Thyroid gland (tissue), 4 donors: Measurements from ENCODE around the gene C10orf71. TPM values are rescaled to one million over a fixed set of nuclear protein-coding genes. Genes with fewer than 3 reads are reported as not detected.

Source experiments
- DNase-seq, 2 donors: peaks; one replicate each; pipeline ENCODE4 v3.0.0-alpha.2; 2019
- H3K27ac ChIP-seq, 3 donors: fragments of 200-600 bp; sonication (generic); 1 replicate in 2 of 3; 2 replicates in 1 of 3; pipeline ENCODE4 v1.5.1; 2016 to 2019; ENCODE audit warnings: mild to moderate bottlenecking in 1 of 3, moderate library complexity in 1 of 3
- H3K27me3 ChIP-seq: fragments of 200-600 bp; sonication (generic); one replicate; pipeline ENCODE4 v1.5.1; 2019
- H3K36me3 ChIP-seq, 2 donors: fragments of 200-600 bp; sonication (generic); one replicate each; pipeline ENCODE4 v1.5.1; 2016 to 2019
- H3K4me1 ChIP-seq, 2 donors: fragments of 200-600 bp; sonication (generic); one replicate each; pipeline ENCODE4 v1.5.1; 2017 to 2019
- H3K4me3 ChIP-seq, 3 donors: fragments of 200-600 bp; sonication (generic); replicated peaks in 1 of 3; 1 replicate in 2 of 3; 2 replicates in 1 of 3; pipeline ENCODE4 v1.5.1; 2016; ENCODE audit warnings: mild to moderate bottlenecking in 1 of 3
- H3K9me3 ChIP-seq: fragments of 200-600 bp; sonication (generic); one replicate; pipeline ENCODE4 v1.5.1; 2017
- POLR2A ChIP-seq, 2 donors: fragments of 450-650 bp; IDR thresholded peaks; one replicate each; pipeline ENCODE4 v1.6.1; 2017; ENCODE audit warnings: antibody characterized with exemption in 2 of 2, mild to moderate bottlenecking in 2 of 2, moderate library complexity in 1 of 2
- WGBS, 2 donors: methylation state at CpG; one replicate each; pipeline ENCODE4 v1.1.5; 2017; 5-methylcytosine and 5-hydroxymethylcytosine counted together
- intact Hi-C: fragments of 100-400 bp; cut with DNase I; formaldehyde crosslinking; loops from one replicate; pipeline ENCODE4 v1.15.1; 2023
- total RNA-seq, 4 donors: library from RNA; depleted of rRNA; stranded (reverse); fragments of >200 nt; gene quantifications; one replicate each; pipeline ENCODE4 v1.2.3, GENCODE V29; 2016
- TF ChIP-seq, protein P1 (sequence below), 6 experiments: fragments of 200-600 bp in 3 of 6; fragments of 450-650 bp in 3 of 6; sonication (generic) in 3 of 6; IDR thresholded peaks; one replicate each; pipeline ENCODE4 v1.5.1; 2016 to 2019; ENCODE audit warnings: antibody characterized with exemption in 6 of 6, mild to moderate bottlenecking in 2 of 6, inconsistent platforms in 1 of 6, moderate library complexity in 1 of 6

The C10orf71 gene
- total RNA-seq, 4 donors from 2014 or later: not detected

DNA sequence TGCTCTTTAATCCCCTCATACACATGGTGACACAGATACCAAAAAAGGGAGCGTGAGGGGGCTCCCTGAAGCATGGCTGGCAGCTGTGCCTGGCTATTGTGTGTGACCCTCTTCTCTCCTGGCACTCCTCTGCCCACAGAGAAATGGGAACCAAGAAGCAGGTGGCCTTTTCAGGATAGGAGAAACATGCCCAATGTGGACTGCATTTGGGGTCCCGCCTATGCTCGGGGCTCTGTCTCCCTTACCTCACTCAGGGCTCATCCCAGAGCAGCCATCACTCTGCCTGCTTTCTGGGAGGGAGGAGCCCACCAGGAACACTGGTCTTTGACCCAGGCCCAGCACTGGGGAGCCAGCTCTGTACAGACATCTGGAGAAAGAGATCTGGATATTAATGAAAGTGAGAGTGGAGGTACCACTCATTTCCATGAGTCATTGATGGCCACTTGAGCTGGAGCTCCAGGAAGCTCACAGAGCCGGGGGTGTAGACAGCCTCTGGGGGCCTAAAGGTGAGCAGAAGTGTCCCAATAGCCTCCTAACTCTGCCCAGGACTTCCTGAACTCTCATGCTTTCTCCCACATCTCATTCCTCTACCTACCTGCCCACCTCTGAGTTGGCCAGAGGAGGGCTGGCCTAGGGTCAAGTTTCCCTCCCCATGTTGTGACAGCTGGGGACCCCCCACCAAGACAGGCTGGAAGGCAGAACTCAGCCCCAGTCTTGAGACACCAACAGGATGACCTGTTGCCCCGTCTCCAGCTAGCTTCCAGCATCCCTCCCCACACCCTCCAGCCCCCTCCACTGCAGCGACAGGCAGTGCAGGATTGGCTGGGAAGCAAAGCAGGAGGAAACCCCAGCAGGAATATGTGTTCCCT, 54.3 kb downstream of the C10orf71 start:
- intact Hi-C loops: no loop called here
- no peak for DNase-seq
- H3K4me1 ChIP-seq: no peaks in the 10 kb centered on the region
- no peaks in the 10 kb centered on the region for H3K36me3 ChIP-seq
- H3K9me3 ChIP-seq: no peaks in the 10 kb centered on the region
- no peak overlapping the region for H3K4me3 ChIP-seq
- WGBS, 2 donors: 72 to 83% methylated on average over 4 to 6 of the region's 6 CpGs
- no peak overlapping the region for H3K27ac ChIP-seq
- no peaks in the 10 kb centered on the region for H3K27me3 ChIP-seq
- no peak for TF ChIP-seq POLR2A (IDR thresholded peaks at IDR 0.05)
- TF ChIP-seq, protein P1, sequence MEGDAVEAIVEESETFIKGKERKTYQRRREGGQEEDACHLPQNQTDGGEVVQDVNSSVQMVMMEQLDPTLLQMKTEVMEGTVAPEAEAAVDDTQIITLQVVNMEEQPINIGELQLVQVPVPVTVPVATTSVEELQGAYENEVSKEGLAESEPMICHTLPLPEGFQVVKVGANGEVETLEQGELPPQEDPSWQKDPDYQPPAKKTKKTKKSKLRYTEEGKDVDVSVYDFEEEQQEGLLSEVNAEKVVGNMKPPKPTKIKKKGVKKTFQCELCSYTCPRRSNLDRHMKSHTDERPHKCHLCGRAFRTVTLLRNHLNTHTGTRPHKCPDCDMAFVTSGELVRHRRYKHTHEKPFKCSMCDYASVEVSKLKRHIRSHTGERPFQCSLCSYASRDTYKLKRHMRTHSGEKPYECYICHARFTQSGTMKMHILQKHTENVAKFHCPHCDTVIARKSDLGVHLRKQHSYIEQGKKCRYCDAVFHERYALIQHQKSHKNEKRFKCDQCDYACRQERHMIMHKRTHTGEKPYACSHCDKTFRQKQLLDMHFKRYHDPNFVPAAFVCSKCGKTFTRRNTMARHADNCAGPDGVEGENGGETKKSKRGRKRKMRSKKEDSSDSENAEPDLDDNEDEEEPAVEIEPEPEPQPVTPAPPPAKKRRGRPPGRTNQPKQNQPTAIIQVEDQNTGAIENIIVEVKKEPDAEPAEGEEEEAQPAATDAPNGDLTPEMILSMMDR (IDR thresholded peaks at IDR 0.05): no peak

GRCh38 chr10:49353895-49354566, 55.1 kb downstream of the C10orf71 start:
- no peak overlapping the region for H3K4me3 ChIP-seq
- no peaks in the 10 kb centered on the region for H3K9me3 ChIP-seq
- 85 to 89% methylated on average over 8 of the region's 8 CpGs for WGBS, 2 donors
- intact Hi-C loops: no loop called here
- H3K36me3 ChIP-seq: no peaks in the 10 kb centered on the region
- H3K4me1 ChIP-seq: no peaks in the 10 kb centered on the region
- TF ChIP-seq, protein P1 (IDR thresholded peaks at IDR 0.05): no peak
- no peak overlapping the region for H3K27ac ChIP-seq
- no peak for DNase-seq
- no peaks in the 10 kb centered on the region for H3K27me3 ChIP-seq

DNA sequence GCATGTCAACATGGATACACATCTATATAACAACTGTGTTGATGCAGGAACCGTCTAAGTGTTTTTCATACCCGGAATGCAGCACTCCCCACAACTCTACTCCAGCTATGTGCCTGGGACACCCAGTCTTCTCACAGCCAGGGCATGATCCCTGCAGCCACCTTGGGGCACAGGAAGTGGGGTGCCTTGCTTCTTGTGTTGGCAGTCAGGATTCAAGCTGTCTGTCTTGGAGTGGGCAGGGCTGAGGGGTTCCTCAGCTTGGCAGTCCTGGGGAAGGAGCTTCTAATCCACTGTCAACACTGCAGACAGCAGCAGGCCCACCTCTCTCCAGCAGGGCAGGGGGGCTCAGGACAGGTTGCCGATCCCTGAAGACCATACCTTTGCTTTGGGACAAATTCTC, 55.6 kb downstream of the C10orf71 start:
- no peak overlapping the region for H3K27ac ChIP-seq
- TF ChIP-seq, protein P1 (IDR thresholded peaks at IDR 0.05): no peak
- no peak for TF ChIP-seq POLR2A (IDR thresholded peaks at IDR 0.05)
- H3K36me3 ChIP-seq: no peaks in the 10 kb centered on the region
- no peaks in the 10 kb centered on the region for H3K4me1 ChIP-seq
- intact Hi-C loops: no loop called here
- no peaks in the 10 kb centered on the region for H3K27me3 ChIP-seq
- no peaks in the 10 kb centered on the region for H3K9me3 ChIP-seq
- WGBS, 2 donors: 79 to 86% methylated on average over 3 of the region's 3 CpGs
- no peak overlapping the region for H3K4me3 ChIP-seq
- DNase-seq: no peak

GRCh38 chr10:49355221-49355620, 56.3 kb downstream of the C10orf71 start:
- no peaks in the 10 kb centered on the region for H3K4me1 ChIP-seq
- TF ChIP-seq, protein P1 (IDR thresholded peaks at IDR 0.05): no peak
- TF ChIP-seq POLR2A (IDR thresholded peaks at IDR 0.05): no peak
- 89 to 92% methylated on average over 3 of the region's 3 CpGs for WGBS, 2 donors
- intact Hi-C loops: no loop called here
- no peak overlapping the region for H3K27ac ChIP-seq
- no peaks in the 10 kb centered on the region for H3K36me3 ChIP-seq
- no peaks in the 10 kb centered on the region for H3K27me3 ChIP-seq
- H3K4me3 ChIP-seq: no peak overlapping the region
- no peak for DNase-seq
- H3K9me3 ChIP-seq: no peaks in the 10 kb centered on the region

DNA sequence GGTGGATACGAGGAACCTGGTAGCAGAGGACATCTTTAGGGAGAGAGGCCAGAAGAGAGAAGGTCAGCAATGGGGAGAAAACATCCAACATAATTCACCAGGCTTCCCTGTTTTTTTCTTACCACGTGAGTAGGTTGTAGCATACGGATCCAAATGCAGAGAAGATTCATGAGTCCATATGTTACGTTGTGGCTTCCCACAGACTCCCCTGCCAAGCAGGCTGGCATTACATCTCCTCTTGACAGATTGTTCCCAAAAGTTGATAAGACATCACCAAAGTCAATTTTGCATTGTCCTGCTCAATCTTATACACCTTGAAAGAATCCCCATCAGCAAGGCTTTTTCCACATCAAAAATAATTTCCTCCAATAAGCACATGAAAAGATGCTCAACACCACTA, 57.2 kb downstream of the C10orf71 start:
- WGBS, 2 donors: 91 to 93% methylated on average over 4 of the region's 4 CpGs
- Histone ChIP-seq H3K4me1 (no peaks in the 10 kb centered on the region), H3K9me3 (no peaks in the 10 kb centered on the region), H3K27ac (no peak overlapping the region), H3K36me3 (no peaks in the 10 kb centered on the region), H3K27me3 (no peaks in the 10 kb centered on the region), H3K4me3 (no peak overlapping the region)
- no peak for DNase-seq
- intact Hi-C loops: no loop called here
- TF ChIP-seq, protein P1 (IDR thresholded peaks at IDR 0.05): no peak
- TF ChIP-seq POLR2A (IDR thresholded peaks at IDR 0.05): no peak
